Epithelial cell of proximal tubule (primary cell): Measurements from ENCODE around the gene NAA15. TPM values are rescaled to one million over a fixed set of nuclear protein-coding genes. Genes with fewer than 3 reads are reported as not detected.
A peak's percentile ranks its signal among the peaks of the same experiment; 100 is the strongest.
"Not testable (repeated sequence)": the region's sequence is repeated elsewhere in the genome, so short reads cannot be mapped to it uniquely, and the experiment has no call there.

Experiments used
- DNase-seq: peaks from one replicate; pipeline ENCODE4 v3.0.0-alpha.2; 2011; ENCODE audit warnings: low read depth
- H3K4me3 ChIP-seq: 2 replicates; pipeline ENCODE4 v1.5.1; 2011; ENCODE audit warnings: low read depth, mild to moderate bottlenecking, low read length
- CTCF ChIP-seq: conservative IDR thresholded peaks from 2 replicates; pipeline ENCODE4 v1.5.1; 2012; ENCODE audit warnings: low read depth, mild to moderate bottlenecking, low read length
- total RNA-seq: library from RNA; depleted of rRNA; stranded (reverse); fragments of >200 nt; gene quantifications from 2 replicates; pipeline ENCODE4 v1.2.3, GENCODE V29; 2015

The NAA15 gene
- total RNA-seq, 1 donor from 2014 or later, result 33.7 TPM

DNA sequence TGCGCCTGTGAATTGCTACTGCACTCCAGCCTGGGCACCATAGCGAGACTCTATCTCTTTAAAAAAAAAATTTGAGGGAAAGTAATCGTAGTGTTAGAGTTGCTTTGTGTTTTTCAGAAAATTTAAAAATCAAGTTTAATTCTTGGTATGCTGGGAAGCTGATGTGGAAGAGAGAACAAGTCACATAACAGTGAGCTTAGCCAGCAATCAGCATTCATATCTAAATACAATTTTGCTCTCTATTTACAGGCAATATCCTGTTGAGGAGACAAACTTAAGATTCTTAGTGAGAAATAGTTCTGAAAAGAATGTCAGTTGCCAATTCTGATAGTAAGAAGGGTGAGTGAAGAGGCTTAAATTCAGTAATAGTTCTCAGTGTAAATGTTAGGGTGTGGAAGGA is 10.6 kb downstream of the NAA15 start:
- TF ChIP-seq CTCF, result no peak
- no peak overlapping the region for H3K4me3 ChIP-seq
- DNase-seq, result no peak

DNA sequence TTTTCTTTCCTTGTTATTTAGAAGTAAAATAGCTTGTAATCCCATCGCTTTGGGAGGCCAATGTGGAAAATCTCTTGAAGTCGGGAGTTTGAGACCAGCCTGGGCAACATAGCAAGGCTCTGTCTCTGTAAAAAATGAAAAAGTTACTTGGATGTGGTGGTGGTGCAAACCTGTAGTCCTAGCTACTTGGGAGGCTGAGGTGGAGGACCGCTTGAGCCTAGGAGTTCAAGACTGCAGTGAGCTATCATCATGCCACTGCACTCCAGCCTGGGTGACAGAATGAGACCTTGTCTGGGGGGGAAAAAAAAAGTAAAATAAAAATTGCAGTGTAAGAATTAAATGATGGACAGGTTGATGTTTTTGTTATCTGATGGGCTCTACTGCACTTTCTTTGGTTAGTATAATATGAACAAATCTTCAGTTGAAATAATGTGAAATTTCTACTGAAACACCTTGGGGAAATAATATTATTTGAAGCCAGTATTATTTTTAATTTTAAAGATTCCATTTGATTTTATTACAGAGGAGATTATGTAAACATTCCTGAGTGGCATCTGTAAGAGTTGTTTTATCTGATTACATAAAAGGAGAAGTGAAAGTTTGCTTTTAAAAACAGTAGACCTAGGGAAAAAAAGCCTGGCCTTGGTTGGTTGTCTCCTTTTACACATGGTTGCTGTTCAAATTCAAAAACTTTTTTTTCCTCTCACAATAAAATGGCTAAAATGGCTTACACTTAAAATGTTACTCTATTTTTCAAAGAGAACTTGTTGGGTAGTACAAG is 11.4 kb downstream of the NAA15 start:
- no peak overlapping the region for H3K4me3 ChIP-seq
- no peak for DNase-seq
- no peak for TF ChIP-seq CTCF

- not testable (repeated sequence) for H3K4me3 ChIP-seq, DNase-seq
Measured at GRCh38 chr4:139313414-139313813, 12.1 kb downstream of the NAA15 start.

- no peak for TF ChIP-seq CTCF
Measured at GRCh38 chr4:139314047-139314800, 12.9 kb downstream of the NAA15 start.

GRCh38 chr4:139315221-139315675 is 13.9 kb downstream of the NAA15 start:
- peak; percentile 35 for DNase-seq
- TF ChIP-seq CTCF, result no peak
- peak overlapping the region; percentile 24 for H3K4me3 ChIP-seq

More at GRCh38 chr4:139314047-139314800, 12.9 kb downstream of the NAA15 start:
- no peak overlapping the region for H3K4me3 ChIP-seq
- no peak for DNase-seq

- DNase-seq, result no peak
- no peak overlapping the region for H3K4me3 ChIP-seq
- TF ChIP-seq CTCF, result no peak
Measured at GRCh38 chr4:139316733-139317132, 15.4 kb downstream of the NAA15 start.

- no peak overlapping the region for H3K4me3 ChIP-seq
- DNase-seq, result no peak
- no peak for TF ChIP-seq CTCF
Measured at GRCh38 chr4:139317635-139318034, 16.3 kb downstream of the NAA15 start.
